IMR-90 (cell line): ENCODE data around the gene BRWD1. TPM values are rescaled to one million over a fixed set of nuclear protein-coding genes. Genes with fewer than 3 reads are reported as not detected.

Experiments used
- ATAC-seq: fragments of 200-7000 bp; cut with Tn5 transposase; 2 replicates; pipeline ENCODE4 v1.9.1; 2020; ENCODE audit warnings: low read depth, mild to moderate bottlenecking, moderate library complexity
- BruUV-seq: library from RNA; stranded (reverse); fragments of 400-500 nt; replicated peaks from 2 replicates; lab custom pipeline; 2021; lab: Mats Ljungman, UMichigan
- CTCF ChIA-PET: fragments of 300-600 bp; formaldehyde crosslinking; extraction: SDS; loops from one replicate; lab custom pipeline; 2021; ENCODE audit warnings: antibody characterized with exemption; lab: Yijun Ruan, JAX
- POLR2A ChIA-PET: fragments of 300-600 bp; sonication (Branson Sonifier 250); formaldehyde crosslinking; loops from one replicate; lab custom pipeline; 2022; ENCODE audit warnings: antibody characterized with exemption; ENCODE audit not compliant: unreplicated experiment; lab: Charles Lee
- DNase-seq: peaks from one replicate; pipeline ENCODE4 v3.0.0; 2013
- H2AFZ ChIP-seq: replicated peaks from 2 replicates; pipeline ENCODE3; 2013; ENCODE audit warnings: low read length, mild to moderate bottlenecking; ENCODE audit not compliant: poor library complexity
- H2AK5ac ChIP-seq: 2 replicates; pipeline ENCODE4 v1.6.1; 2013; ENCODE audit warnings: low read depth, low read length, inconsistent platforms
- H2AK9ac ChIP-seq: replicated peaks from 2 replicates; pipeline ENCODE3; 2013; ENCODE audit warnings: mild to moderate bottlenecking, low read depth, low read length, moderate library complexity; ENCODE audit not compliant: poor library complexity
- H2BK120ac ChIP-seq: 2 replicates; pipeline ENCODE4 v1.6.1; 2013; ENCODE audit warnings: low read depth, low read length, inconsistent platforms
- H2BK15ac ChIP-seq: 3 replicates; pipeline ENCODE4 v1.6.1; 2013; ENCODE audit warnings: low read depth, low read length, inconsistent platforms
- H2BK20ac ChIP-seq: 2 replicates; pipeline ENCODE4 v1.6.1; 2013; ENCODE audit warnings: low read depth, mild to moderate bottlenecking, inconsistent platforms, low read length, moderate library complexity
- H2BK5ac ChIP-seq: 2 replicates; pipeline ENCODE4 v1.6.1; 2013; ENCODE audit warnings: mild to moderate bottlenecking, low read depth, low read length, inconsistent platforms; ENCODE audit not compliant: poor library complexity, severe bottlenecking
- H3K14ac ChIP-seq: replicated peaks from 2 replicates; pipeline ENCODE4 v1.6.1; 2013; ENCODE audit warnings: low read depth, low read length, inconsistent platforms
- H3K18ac ChIP-seq: 2 replicates; pipeline ENCODE4 v1.6.1; 2013; ENCODE audit warnings: low read depth, low read length, control low read depth
- H3K23ac ChIP-seq: 2 replicates; pipeline ENCODE4 v1.6.1; 2013; ENCODE audit warnings: low read depth, low read length, inconsistent platforms
- H3K27ac ChIP-seq: 2 replicates; pipeline ENCODE4 v1.5.1; 2013; ENCODE audit warnings: mild to moderate bottlenecking, control low read depth, low read length; ENCODE audit not compliant: insufficient read depth
- H3K27me3 ChIP-seq: 2 replicates; pipeline ENCODE4 v1.6.1; 2013; ENCODE audit warnings: low read length; ENCODE audit not compliant: control insufficient read depth, insufficient read depth
- H3K36me3 ChIP-seq: 2 replicates; pipeline ENCODE4 v1.6.1; 2013; ENCODE audit warnings: low read length, mixed read lengths; ENCODE audit not compliant: control insufficient read depth, insufficient read depth
- H3K4ac ChIP-seq: 2 replicates; pipeline ENCODE4 v1.6.1; 2013; ENCODE audit warnings: low read depth, low read length, inconsistent platforms
- H3K4me1 ChIP-seq: 2 replicates; pipeline ENCODE4 v1.6.1; 2013; ENCODE audit warnings: low read length, mixed read lengths; ENCODE audit not compliant: control insufficient read depth, insufficient read depth
- H3K4me2 ChIP-seq: 2 replicates; pipeline ENCODE4 v1.6.1; 2013; ENCODE audit warnings: low read depth, mild to moderate bottlenecking, control low read depth, low read length, moderate library complexity
- H3K4me3 ChIP-seq: 2 replicates; pipeline ENCODE4 v1.5.1; 2013; ENCODE audit warnings: low read depth, mild to moderate bottlenecking, control low read depth, low read length, moderate library complexity; ENCODE audit not compliant: insufficient read depth
- H3K56ac ChIP-seq: 2 replicates; pipeline ENCODE4 v1.6.1; 2013; ENCODE audit warnings: low read length, inconsistent platforms; ENCODE audit not compliant: insufficient read depth; ENCODE audit errors: extremely low read depth
- H3K79me1 ChIP-seq, 2 experiments: 2 replicates each; pipeline ENCODE4 v1.6.1; 2013; ENCODE audit warnings: low read length in 2 of 2, inconsistent platforms in 1 of 2, low read depth in 1 of 2
- H3K9ac ChIP-seq: 2 replicates; pipeline ENCODE4 v1.6.1; 2013; ENCODE audit warnings: low read depth, low read length, control low read depth
- H3K9me1 ChIP-seq: 2 replicates; pipeline ENCODE4 v1.6.1; 2013; ENCODE audit warnings: low read length, inconsistent platforms; ENCODE audit not compliant: insufficient read depth
- H3K9me3 ChIP-seq: 2 replicates; pipeline ENCODE4 v1.6.1; 2013; ENCODE audit warnings: low read length; ENCODE audit not compliant: control insufficient read depth, insufficient read depth
- H4K20me1 ChIP-seq: 2 replicates; pipeline ENCODE4 v1.6.1; 2013; ENCODE audit warnings: low read length, inconsistent platforms; ENCODE audit not compliant: insufficient read depth
- H4K5ac ChIP-seq: 2 replicates; pipeline ENCODE4 v1.6.1; 2013; ENCODE audit warnings: mild to moderate bottlenecking, low read depth, low read length, control low read depth
- H4K8ac ChIP-seq, 2 experiments: 2 replicates each; pipeline ENCODE4 v1.6.1; 2013; ENCODE audit warnings: low read depth in 2 of 2, low read length in 2 of 2, control low read depth in 1 of 2, inconsistent platforms in 1 of 2
- H4K91ac ChIP-seq: 2 replicates; pipeline ENCODE4 v1.6.1; 2013; ENCODE audit warnings: low read depth, low read length, inconsistent platforms; ENCODE audit not compliant: insufficient read depth
- CEBPB ChIP-seq: IDR thresholded peaks from 2 replicates; pipeline ENCODE4 v1.6.1; 2012; ENCODE audit warnings: low read depth, low read length, improper control_type of control experiment
- CHD1 ChIP-seq: IDR thresholded peaks from 2 replicates; pipeline ENCODE4 v1.6.1; 2012; ENCODE audit warnings: low read depth, low read length, improper control_type of control experiment
- ELK1 ChIP-seq: fragments of 150-350 bp; IDR thresholded peaks from 2 replicates; pipeline ENCODE4 v1.6.1; 2016; ENCODE audit warnings: low read depth, mild to moderate bottlenecking, low read length, moderate library complexity, borderline replicate concordance
- FOS ChIP-seq: fragments of 150-350 bp; IDR thresholded peaks from 2 replicates; pipeline ENCODE4 v1.6.1; 2016; ENCODE audit warnings: low read depth, low read length
- RCOR1 ChIP-seq: IDR thresholded peaks from 2 replicates; pipeline ENCODE4 v1.6.1; 2012; ENCODE audit warnings: mild to moderate bottlenecking, low read length, improper control_type of control experiment; ENCODE audit not compliant: insufficient replicate concordance
- WGBS, 2 experiments: methylation state at CpG; one replicate each; pipeline versions ENCODE4 v1.1.5 to v1.1.7; 2013; ENCODE audit warnings: missing lambda C conversion rate in 2 of 2; ENCODE audit not compliant: insufficient read length in 1 of 2; ENCODE audit errors: extremely low coverage in 2 of 2; 5-methylcytosine and 5-hydroxymethylcytosine counted together
- dilution Hi-C: fragments of 300-500 bp; cut with HindIII; formaldehyde crosslinking; loops from one replicate; pipeline ENCODE4 v1.14.3; 2018; ENCODE audit warnings: low sequenced_read_pairs; ENCODE audit not compliant: unreplicated experiment
- in situ Hi-C: fragments of 300-500 bp; cut with MboI; formaldehyde crosslinking; loops from 3 replicates; pipeline ENCODE4 v1.14.3; 2019; ENCODE audit warnings: low sequenced_read_pairs, inconsistent platforms, mixed read lengths
- intact Hi-C: fragments of 100-400 bp; cut with micrococcal nuclease; formaldehyde crosslinking; loops from 2 replicates; pipeline ENCODE4 v1.10.0; 2022
- polyA plus RNA-seq, 3 experiments: library from polyadenylated mRNA; depleted of rRNA; stranded (reverse); fragments of >200 nt; gene quantifications; 2 replicates each; pipeline ENCODE4 v1.2.3, GENCODE V29; 2012; ENCODE audit warnings: low replicate concordance in 1 of 3
- total RNA-seq: library from RNA; depleted of rRNA; stranded (reverse); fragments of >200 nt; gene quantifications from 2 replicates; pipeline ENCODE4 v1.2.3, GENCODE V29; 2012
- TF ChIP-seq, protein P1 (sequence below): fragments of 150-350 bp; IDR thresholded peaks from 2 replicates; pipeline ENCODE4 v1.6.1; 2017; ENCODE audit warnings: mild to moderate bottlenecking, antibody characterized with exemption, low read length, low read depth

BRWD1 gene
- total and polyA plus RNA-seq, 2 of the 4 experiments (the other 2 are of a cell fraction): 6.7 to 28.7 TPM

DNA sequence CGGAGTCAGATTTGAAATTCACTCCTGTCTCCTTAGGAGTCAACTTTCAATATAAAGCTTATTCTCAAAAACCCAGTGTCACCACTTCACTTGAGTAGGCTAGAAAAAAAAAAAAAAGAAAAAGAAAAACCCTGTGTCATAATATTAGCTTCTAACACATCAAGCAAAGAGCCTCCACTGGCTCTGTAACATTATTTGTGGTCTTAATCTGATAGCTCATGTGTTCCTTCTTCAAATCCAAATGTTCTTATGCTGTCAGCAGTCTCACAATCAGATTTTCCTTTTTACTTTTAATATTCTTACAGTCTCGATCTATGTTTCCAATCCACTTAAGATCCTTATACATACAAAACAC, 104.1 kb downstream of the BRWD1 start:
- ChIA-PET POLR2A (no interaction called here), CTCF (no interaction called here)
- Histone ChIP-seq H3K27ac (no peak overlapping the region), H3K14ac (no peak overlapping the region), H3K9me3 (no peaks in the 10 kb centered on the region), H2BK120ac (no peak overlapping the region), H2AFZ (no peak overlapping the region), H4K20me1 (no peaks in the 10 kb centered on the region), H2BK5ac (no peak overlapping the region), H3K9me1 (no peaks in the 10 kb centered on the region), H2AK5ac (no peak overlapping the region), H3K56ac (no peak overlapping the region), H3K27me3 (no peaks in the 10 kb centered on the region), H2AK9ac (no peak overlapping the region), H3K4me2 (no peak overlapping the region), H2BK15ac (no peak overlapping the region), H3K9ac (no peak overlapping the region), H3K36me3 (peaks cover 25% of the 10 kb centered on the region), H4K8ac (no peak overlapping the region), H3K23ac (no peak overlapping the region), H3K4me1 (0 out of 2 replicates have a peak, but pooled peaks cover 2% of the 10 kb centered on the region), H4K91ac (no peak overlapping the region), H3K4me3 (no peak overlapping the region), H2BK20ac (no peak overlapping the region), H3K79me1 (peaks cover 0 to 3% of the 10 kb centered on the region in 2 experiments; a peak in 2 of 4 replicates), H3K18ac (no peak overlapping the region), H4K5ac (no peak overlapping the region), H3K4ac (no peak overlapping the region)
- WGBS, 2 experiments: no CpG with 5 or more reads among the region's 2 CpGs
- DNase-seq: no peak
- TF ChIP-seq RCOR1: no peak
- no peak for TF ChIP-seq ELK1
- no peak for TF ChIP-seq FOS
- no peak for TF ChIP-seq CEBPB
- TF ChIP-seq, protein P1, sequence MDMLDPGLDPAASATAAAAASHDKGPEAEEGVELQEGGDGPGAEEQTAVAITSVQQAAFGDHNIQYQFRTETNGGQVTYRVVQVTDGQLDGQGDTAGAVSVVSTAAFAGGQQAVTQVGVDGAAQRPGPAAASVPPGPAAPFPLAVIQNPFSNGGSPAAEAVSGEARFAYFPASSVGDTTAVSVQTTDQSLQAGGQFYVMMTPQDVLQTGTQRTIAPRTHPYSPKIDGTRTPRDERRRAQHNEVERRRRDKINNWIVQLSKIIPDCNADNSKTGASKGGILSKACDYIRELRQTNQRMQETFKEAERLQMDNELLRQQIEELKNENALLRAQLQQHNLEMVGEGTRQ: no peak
- TF ChIP-seq CHD1: no peak
- dilution Hi-C loops: no loop called here
- BruUV-seq: no TSS peak
- ATAC-seq: no peak
- intact Hi-C loops: no loop called here
- in situ Hi-C loops: no loop called here
